ENCODE data around the gene PCK2. TPM values are rescaled to one million over a fixed set of nuclear protein-coding genes. Genes with fewer than 3 reads are reported as not detected.

The PCK2 gene
- total RNA-seq, 1 experiment from 2014 or later: 48.9 TPM

- no peak overlapping the region for H2AFZ ChIP-seq (ENCODE audit: low read length)
- no peak overlapping the region for H2BK120ac ChIP-seq (ENCODE audit: low read depth, low read length, poor library complexity, severe bottlenecking)
- H3K4ac ChIP-seq (ENCODE audit: low read depth, low read length): no peak overlapping the region
- no peak overlapping the region for H2BK20ac ChIP-seq (ENCODE audit: low read depth, low read length, poor library complexity, severe bottlenecking)
- H4K91ac ChIP-seq (ENCODE audit: insufficient read length, low read depth, low read length): no peak overlapping the region
- no peaks in the 10 kb centered on the region for H3K27me3 ChIP-seq (ENCODE audit: insufficient read depth, low read length)
- H3K14ac ChIP-seq (ENCODE audit: insufficient read depth, low read length): no peak overlapping the region
- no peaks in the 10 kb centered on the region for H3K4me1 ChIP-seq (ENCODE audit: insufficient read depth, low read length)
- no peaks in the 10 kb centered on the region for H3K79me2 ChIP-seq (ENCODE audit: insufficient read depth, low read length)
- H3K23me2 ChIP-seq (ENCODE audit: insufficient read length, low read depth, low read length, poor library complexity, severe bottlenecking): no peaks in the 10 kb centered on the region
- no peak overlapping the region for H3K18ac ChIP-seq (ENCODE audit: insufficient read length, low read depth, low read length)
- H2BK12ac ChIP-seq (ENCODE audit: insufficient read length, low read depth, low read length): no peak overlapping the region
- no peaks in the 10 kb centered on the region; a peak in 1 of 7 replicates for H3K36me3 Mint-ChIP-seq (ENCODE audit: insufficient read depth in 1 of 3, low read depth in 3 of 3)
- H2BK15ac ChIP-seq (ENCODE audit: low read depth, low read length): no peak overlapping the region
- no CpG with 5 or more reads among the region's 8 CpGs for WGBS (ENCODE audit: extremely low coverage, insufficient read length, low lambda C conversion rate)
- H3K79me1 ChIP-seq (ENCODE audit: insufficient read depth, low read depth, low read length, poor library complexity, severe bottlenecking): no peaks in the 10 kb centered on the region
- H3K4me1 Mint-ChIP-seq: 0 out of 4 replicates have a peak, but pooled peaks cover 0 to 3% of the 10 kb centered on the region in 2 experiments
- no peaks in the 10 kb centered on the region; the same call in none of the 2 replicates for H3K27me3 Mint-ChIP-seq (ENCODE audit: low read depth)
- no peaks in the 10 kb centered on the region for H4K20me1 ChIP-seq (ENCODE audit: control insufficient read depth, insufficient read depth, insufficient read length)
- no peak overlapping the region for H3T11ph ChIP-seq (ENCODE audit: low read length)
- H3K4me3 Mint-ChIP-seq: no peak overlapping the region
- H3K4me2 ChIP-seq (ENCODE audit: insufficient read depth, insufficient read length, low read length): no peak overlapping the region
- no peak for DNase-seq
- no peak overlapping the region for H3K27ac Mint-ChIP-seq
- no peak overlapping the region for H3K23ac ChIP-seq (ENCODE audit: insufficient read length, low read depth, low read length)
- no peak for TF ChIP-seq CTCF (conservative IDR thresholded peaks at IDR 0.05)
- no peak overlapping the region for H3K56ac ChIP-seq (ENCODE audit: insufficient read length, low read depth, low read length)
- H2AK5ac ChIP-seq (ENCODE audit: insufficient read length, low read length): no peak overlapping the region
- no peak overlapping the region for H3K27ac ChIP-seq (ENCODE audit: insufficient read length, low read depth, low read length)
- no peak overlapping the region for H2BK5ac ChIP-seq (ENCODE audit: insufficient read length, low read length)
- H4K8ac ChIP-seq (replicated peaks; ENCODE audit: insufficient read length, low read depth, low read length): no peak overlapping the region
- H4K5ac ChIP-seq (ENCODE audit: insufficient read length, low read depth, low read length): no peak overlapping the region
- no peaks in the 10 kb centered on the region for H3K9me3 ChIP-seq (ENCODE audit: control insufficient read depth, low read depth, low read length)
- no peak overlapping the region for H3K9ac ChIP-seq (ENCODE audit: extremely low read depth, insufficient read length, low read length)
- no peaks in the 10 kb centered on the region for H3K9me3 Mint-ChIP-seq
Observed at GRCh38 chr14:24066496-24067132, 27.5 kb upstream of the PCK2 start.

Measured in H9 (cell line).